GM19099 (cell line): ENCODE results near the gene MDFIC2.

Experiments
- POLR2A ChIP-seq: IDR thresholded peaks from 3 replicates; pipeline ENCODE4 v1.6.1; 2011; ENCODE audit warnings: low read depth; ENCODE audit not compliant: insufficient read length; ENCODE audit errors: extremely low read depth

MDFIC2 gene

GRCh38 chr3:70227437-70227836 is 85.0 kb downstream of the MDFIC2 start:
- TF ChIP-seq POLR2A = no peak

GRCh38 chr3:70225146-70225545 is 87.3 kb downstream of the MDFIC2 start:
- no peak for TF ChIP-seq POLR2A

DNA sequence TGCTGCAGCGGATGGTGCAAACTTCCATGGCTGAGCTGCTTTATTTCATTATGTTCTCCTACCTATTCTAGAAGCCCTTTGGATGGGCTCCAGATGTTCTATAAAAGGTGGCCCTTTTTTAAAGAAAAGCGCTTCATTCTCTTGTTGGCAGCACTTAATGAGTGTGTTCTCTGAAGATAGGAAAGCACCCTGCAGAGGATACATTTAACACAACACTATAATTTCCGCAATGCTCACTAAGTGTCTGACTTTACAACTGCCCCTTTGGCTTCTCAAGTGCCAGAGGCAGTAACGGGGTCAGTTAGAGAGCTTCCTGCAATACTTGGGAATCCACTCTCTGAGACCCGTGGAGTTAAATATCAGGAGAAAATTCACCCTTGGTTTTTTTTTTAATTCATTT is 88.1 kb downstream of the MDFIC2 start:
- TF ChIP-seq POLR2A = no peak

DNA sequence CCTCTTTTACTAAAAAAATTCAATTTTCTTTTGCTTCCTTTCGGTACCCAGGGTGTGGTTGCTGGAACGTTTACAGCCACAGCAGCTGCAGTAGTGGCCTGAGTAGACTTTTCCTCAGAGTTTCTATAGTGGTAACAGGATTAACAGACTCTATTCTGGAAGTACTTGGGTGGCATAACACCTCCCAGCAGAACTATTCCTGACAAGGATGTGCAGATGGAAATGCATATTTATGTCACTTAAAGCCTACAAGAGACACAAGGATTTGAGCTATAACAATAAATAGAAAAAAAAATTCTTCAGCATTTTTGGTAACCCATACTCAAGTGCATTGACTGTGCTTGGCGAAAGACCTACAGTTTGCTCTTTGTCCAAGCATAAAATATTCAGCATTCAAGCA is 94.0 kb downstream of the MDFIC2 start:
- TF ChIP-seq POLR2A = no peak

DNA sequence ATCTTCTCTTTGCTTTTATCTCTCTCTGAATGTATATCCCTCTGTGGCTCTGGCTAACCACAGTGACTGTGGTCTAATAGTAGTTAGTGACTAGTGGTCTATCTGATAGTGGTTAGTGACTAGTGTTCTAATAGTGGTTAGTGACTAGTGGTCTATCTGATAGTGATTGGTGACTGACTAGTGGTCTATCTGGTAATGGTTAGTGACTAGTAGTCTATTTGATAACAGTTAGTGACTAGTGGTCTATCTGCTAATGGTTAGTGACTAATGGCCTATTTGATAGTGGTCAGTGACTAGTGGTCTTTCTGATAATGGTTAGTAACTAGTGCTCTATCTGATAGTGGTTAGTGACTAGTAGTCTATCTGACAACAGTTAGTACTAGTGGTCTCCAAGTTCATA is 110.5 kb downstream of the MDFIC2 start:
- TF ChIP-seq POLR2A = no peak

DNA sequence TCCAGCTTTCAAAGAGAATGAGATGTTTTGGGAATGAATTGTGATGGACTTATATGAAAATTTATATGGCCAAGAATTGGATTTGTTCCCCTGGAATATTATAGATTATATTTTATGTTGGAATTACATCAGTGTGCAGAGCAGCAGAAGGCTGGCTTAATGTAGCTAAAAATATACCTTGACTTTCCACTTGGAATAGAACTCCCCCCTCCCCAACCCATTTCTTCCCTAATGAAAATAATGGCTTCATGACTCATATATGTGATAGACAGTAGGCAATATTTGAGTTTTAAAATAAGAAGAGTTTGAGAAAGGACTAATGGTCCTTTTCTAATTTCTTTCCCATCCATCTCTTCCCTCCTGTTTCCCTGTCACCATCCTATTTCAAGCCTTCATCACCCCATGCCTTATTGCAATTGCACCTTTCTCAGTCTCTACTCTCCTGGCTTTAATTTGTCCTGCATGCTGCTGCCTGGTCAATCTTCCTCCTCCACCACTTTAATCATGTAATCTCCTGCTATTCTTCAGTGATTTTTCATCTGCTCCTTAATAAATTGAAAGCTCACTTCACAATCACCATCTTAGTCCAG is 122.5 kb downstream of the MDFIC2 start:
- TF ChIP-seq POLR2A = no peak

DNA sequence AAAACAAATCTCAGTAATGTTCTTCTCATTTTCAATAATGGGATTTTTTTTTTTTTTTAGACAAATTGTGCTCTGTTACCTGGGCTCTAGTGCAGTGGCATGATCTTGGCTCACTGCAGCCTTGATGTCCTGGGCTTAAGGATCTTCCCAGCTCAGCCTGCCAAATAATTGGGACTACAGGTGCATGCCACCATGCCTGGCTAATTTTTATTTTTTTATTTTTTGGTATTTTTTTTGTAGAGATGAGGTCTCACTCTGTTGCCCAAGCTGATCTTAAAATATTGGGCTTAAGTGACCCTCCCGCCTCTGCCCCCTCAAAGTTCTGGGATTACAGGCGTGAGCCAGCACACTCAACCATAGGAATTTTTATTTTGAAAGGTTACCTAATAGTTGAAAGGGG is 126.2 kb downstream of the MDFIC2 start:
- no peak for TF ChIP-seq POLR2A

DNA sequence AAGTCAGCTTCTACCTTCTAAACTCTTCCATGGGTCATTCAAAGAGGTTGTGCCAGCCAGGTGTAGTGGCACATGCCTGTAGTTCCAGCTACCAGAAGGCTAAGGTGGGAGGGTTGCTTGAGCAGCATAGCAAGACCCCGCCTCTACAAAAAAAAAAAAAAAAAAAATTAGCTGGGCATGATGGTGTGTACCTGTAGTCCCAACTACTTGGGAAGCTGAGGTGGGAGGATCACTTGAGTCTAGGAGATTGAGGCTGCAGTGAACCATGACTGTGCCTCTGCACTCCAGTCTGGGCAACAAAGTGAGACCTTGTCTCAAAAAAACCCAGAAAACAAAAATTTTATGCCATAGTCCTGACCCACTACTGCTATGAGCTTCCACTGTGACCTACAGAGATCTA is 126.8 kb downstream of the MDFIC2 start:
- no peak for TF ChIP-seq POLR2A

DNA sequence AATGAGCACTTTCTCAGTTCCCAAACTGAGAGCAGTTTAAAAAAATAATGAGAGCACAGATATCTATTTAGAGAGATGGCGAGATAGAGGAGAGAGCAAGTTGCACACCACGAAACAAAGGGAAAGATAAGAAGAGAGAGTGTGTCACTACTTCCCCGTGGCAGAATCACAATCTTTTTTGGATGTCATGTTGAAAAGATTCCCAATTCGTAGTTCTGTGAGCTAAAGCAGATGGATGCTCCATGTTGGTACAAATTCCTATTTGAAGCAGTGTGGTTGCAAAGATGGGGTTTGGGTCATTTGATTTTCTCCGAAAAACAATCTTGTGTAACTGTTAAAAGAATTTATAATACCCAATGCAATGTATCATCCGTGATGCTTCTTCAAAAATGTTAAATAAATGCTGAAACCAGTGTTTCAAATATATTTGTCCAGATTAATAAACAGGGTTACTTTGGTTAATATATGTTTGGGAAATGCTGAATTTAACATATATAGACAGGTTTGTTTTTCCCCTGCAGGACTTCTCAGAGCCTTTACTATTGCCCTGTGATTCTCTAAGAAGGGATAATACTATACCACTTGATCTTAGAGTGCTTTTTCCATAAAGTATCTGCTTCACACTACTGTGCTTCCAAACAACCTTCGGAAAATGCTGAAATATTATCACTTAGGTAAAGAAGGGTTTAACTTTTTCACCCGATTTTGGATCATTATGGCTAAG is 128.5 kb downstream of the MDFIC2 start:
- no peak for TF ChIP-seq POLR2A

- no peak for TF ChIP-seq POLR2A
Observed at GRCh38 chr3:70182166-70182565, 130.3 kb downstream of the MDFIC2 start.

DNA sequence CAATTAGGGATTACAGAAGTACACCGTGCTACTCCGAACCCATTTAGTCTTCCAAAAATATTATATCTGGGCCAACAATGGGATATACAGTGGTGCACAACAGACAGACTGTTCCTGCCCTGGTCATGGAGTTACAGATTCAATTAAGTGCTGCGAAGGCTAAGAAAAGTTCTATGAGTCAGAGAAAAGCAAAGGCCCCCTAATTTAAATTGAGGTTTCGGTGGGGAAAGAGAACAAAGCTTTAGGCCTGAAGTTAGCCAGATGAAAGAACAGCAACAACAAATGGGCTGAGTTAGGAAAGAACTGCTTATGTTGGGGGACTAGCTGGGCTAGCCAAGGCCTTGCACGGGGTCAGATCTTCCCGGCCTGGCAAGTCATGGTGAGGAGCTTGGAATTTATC is 131.8 kb downstream of the MDFIC2 start:
- no peak for TF ChIP-seq POLR2A

DNA sequence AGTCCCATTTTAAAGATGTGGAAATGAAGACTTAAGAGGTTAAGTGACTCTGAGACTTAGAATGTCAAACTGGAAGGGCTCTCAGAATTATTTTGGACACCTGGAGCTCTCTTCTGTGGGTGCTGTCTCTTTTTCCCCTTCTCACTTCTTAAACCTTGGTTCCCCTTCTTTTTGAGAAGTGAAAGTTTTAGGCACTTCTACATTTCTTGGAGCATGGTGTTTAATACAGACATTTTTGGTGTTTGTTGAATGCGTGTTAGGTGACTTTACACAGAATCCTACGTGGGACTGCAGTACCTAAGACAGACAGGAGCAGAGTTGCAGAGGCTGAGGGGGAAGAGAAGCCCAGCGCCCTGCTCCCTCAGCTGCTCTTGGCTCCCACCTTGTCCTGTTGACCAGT is 133.3 kb downstream of the MDFIC2 start:
- no peak for TF ChIP-seq POLR2A

GRCh38 chr3:70177881-70178645 is 134.4 kb downstream of the MDFIC2 start:
- TF ChIP-seq POLR2A = no peak

DNA sequence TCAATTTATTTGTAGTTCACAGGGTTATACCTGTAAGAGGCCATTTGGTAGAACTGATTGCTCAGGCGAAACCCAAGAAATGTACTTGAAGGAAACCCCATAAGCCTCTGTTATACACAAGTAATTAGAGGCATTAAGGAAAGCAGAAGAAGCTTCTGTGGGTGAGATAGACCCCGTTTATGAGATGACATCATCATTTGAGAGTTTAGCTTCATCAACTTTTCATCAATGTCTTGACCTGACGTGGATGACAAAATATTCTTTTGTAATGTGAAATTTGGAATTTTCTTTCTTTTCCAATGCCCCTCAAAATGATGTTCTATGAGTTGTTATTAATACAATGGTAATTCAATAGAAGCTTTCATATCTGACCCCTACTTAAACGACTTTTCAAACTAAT is 136.2 kb downstream of the MDFIC2 start:
- no peak for TF ChIP-seq POLR2A

- no peak for TF ChIP-seq POLR2A
Observed at GRCh38 chr3:70156808-70157207, 155.6 kb downstream of the MDFIC2 start.

DNA sequence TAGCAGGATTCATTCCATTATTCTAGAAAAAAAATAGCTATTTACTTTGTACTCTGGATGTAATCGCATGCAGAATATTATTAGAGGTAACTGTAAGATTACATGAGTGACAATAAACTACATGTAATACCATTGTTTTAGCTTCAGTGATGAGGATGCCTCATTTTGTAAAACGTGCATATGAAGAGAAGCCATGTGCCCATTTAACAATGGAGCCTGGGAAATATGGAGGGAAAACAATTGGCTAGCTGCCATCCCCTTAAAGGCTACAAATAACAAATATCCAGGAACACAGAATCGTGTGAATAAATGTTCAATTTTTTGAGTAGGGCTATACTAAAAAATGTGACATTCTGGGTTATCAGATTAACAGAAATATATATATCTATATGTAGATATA is 161.8 kb downstream of the MDFIC2 start:
- TF ChIP-seq POLR2A = no peak

- no peak for TF ChIP-seq POLR2A
Observed at GRCh38 chr3:70149714-70150400, 162.6 kb downstream of the MDFIC2 start.
